HFFc6 (cell line): ENCODE measurements around the gene GATAD2A. TPM values are rescaled to one million over a fixed set of nuclear protein-coding genes. Genes with fewer than 3 reads are reported as not detected.

Source experiments
- DNase-seq: peaks from one replicate; pipeline ENCODE4 v3.0.0-alpha.2; 2018
- H3K27ac Mint-ChIP-seq: 2 replicates; pipeline ENCODE4 v1.8.0; 2020; ENCODE audit warnings: mild to moderate bottlenecking, mixed read lengths
- H3K27me3 Mint-ChIP-seq: 2 replicates; pipeline ENCODE4 v1.8.0; 2021; ENCODE audit warnings: mild to moderate bottlenecking, moderate library complexity, mixed read lengths; ENCODE audit not compliant: insufficient read depth
- H3K36me3 Mint-ChIP-seq: 2 replicates; pipeline ENCODE4 v1.8.0; 2021; ENCODE audit warnings: low read depth, mixed read lengths
- H3K4me1 Mint-ChIP-seq: 2 replicates; pipeline ENCODE4 v1.8.0; 2020; ENCODE audit warnings: low read depth, mixed read lengths
- H3K4me3 Mint-ChIP-seq: 2 replicates; pipeline ENCODE4 v1.8.0; 2020; ENCODE audit warnings: mild to moderate bottlenecking, moderate library complexity, mixed read lengths
- H3K9me3 Mint-ChIP-seq: 2 replicates; pipeline ENCODE4 v1.8.0; 2020; ENCODE audit warnings: mild to moderate bottlenecking, mixed read lengths
- CTCF ChIP-seq: fragments of 200-600 bp; sonication (generic); IDR thresholded peaks from 2 replicates; pipeline ENCODE4 v1.5.0; 2021; ENCODE audit warnings: antibody characterized with exemption, mild to moderate bottlenecking
- total RNA-seq, 6 experiments: library from RNA; stranded (reverse); fragmentation: NEBNext Ultra II Directional; extraction: Animal tissue kit (Norgen Biotek cat#: 25700); gene quantifications; 2 replicates in 1 of 6; 3 replicates in 5 of 6; pipeline ENCODE4 v1.2.3, GENCODE V29; 2021

GATAD2A gene
- total RNA-seq, 6 experiments from 2014 or later = 107 to 123 (median 112) TPM

DNA sequence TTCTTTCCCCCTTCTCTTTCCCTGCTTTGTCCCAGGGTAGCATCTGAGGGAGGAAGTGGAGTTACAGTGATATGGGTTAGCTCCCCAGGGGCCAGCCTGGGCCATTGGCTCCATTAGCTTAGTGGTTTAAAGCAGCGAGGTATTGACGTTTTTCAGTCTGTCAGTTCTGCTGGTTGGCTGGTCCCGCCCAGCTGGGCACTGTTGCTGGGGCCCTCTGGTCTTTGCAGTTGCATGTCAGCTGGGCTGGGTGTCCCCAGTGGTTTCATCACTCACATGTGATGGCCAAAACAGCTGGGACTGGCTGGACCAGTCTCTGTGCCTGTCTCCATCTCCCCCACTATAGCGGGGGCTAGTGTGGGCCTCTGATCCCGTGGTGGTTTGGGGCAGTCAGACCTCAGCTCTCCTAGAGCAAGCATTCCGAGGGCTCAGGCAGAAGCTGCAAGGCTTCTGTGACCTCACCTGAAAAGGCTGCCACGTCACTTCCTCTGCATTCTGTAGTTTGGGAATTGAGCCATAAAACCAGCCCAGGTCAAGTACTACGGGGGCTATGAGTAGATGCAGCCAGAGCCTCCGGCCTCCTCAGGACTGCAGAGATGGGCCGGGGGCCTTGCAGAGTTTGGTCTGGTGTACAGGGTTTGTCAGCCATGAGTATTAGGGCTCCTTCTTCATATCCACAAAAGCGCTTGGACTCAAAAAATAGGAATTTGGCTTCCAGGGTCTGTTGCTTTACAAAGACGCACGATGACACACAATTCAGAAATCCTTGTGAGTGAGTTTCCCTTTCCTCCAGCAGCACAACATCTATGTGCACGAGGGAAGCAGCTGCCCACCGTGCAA, 79.9 kb downstream of the GATAD2A start:
- peaks cover 64% of the 10 kb centered on the region for H3K4me1 Mint-ChIP-seq
- no peak for TF ChIP-seq CTCF
- H3K27me3 Mint-ChIP-seq = peaks cover 4% of the 10 kb centered on the region
- H3K9me3 Mint-ChIP-seq = no peaks in the 10 kb centered on the region
- H3K36me3 Mint-ChIP-seq = no peaks in the 10 kb centered on the region; the same call in 1 of the 2 replicates
- peak overlapping the region; percentile 67 for H3K4me3 Mint-ChIP-seq
- peak; percentile 57 for DNase-seq
- H3K27ac Mint-ChIP-seq = peak overlapping the region; percentile 97

GRCh38 chr19:19485998-19486290, 80.5 kb downstream of the GATAD2A start:
- H3K36me3 Mint-ChIP-seq = no peaks in the 10 kb centered on the region; the same call in 1 of the 2 replicates
- DNase-seq = no peak
- TF ChIP-seq CTCF = no peak
- peak overlapping the region; percentile 97 for H3K27ac Mint-ChIP-seq
- peaks cover 4% of the 10 kb centered on the region for H3K27me3 Mint-ChIP-seq
- peak overlapping the region; percentile 67; the same call in 1 of the 2 replicates for H3K4me3 Mint-ChIP-seq
- no peaks in the 10 kb centered on the region for H3K9me3 Mint-ChIP-seq
- H3K4me1 Mint-ChIP-seq = peaks cover 69% of the 10 kb centered on the region

GRCh38 chr19:19486343-19487076, 81.0 kb downstream of the GATAD2A start:
- H3K27ac Mint-ChIP-seq = peak overlapping the region; percentile 97
- no peaks in the 10 kb centered on the region for H3K9me3 Mint-ChIP-seq
- H3K36me3 Mint-ChIP-seq = no peaks in the 10 kb centered on the region; the same call in 1 of the 2 replicates
- H3K4me1 Mint-ChIP-seq = peaks cover 69% of the 10 kb centered on the region
- H3K4me3 Mint-ChIP-seq = no peak overlapping the region; the same call in 1 of the 2 replicates
- no peak for TF ChIP-seq CTCF
- H3K27me3 Mint-ChIP-seq = peaks cover 3% of the 10 kb centered on the region
- DNase-seq = no peak

- no peaks in the 10 kb centered on the region for H3K9me3 Mint-ChIP-seq
- H3K27me3 Mint-ChIP-seq = peaks cover 3% of the 10 kb centered on the region
- peak overlapping the region; percentile 98 for H3K27ac Mint-ChIP-seq
- DNase-seq = no peak
- no peaks in the 10 kb centered on the region; the same call in 1 of the 2 replicates for H3K36me3 Mint-ChIP-seq
- TF ChIP-seq CTCF = no peak
- H3K4me1 Mint-ChIP-seq = peaks cover 69% of the 10 kb centered on the region
- H3K4me3 Mint-ChIP-seq = no peak overlapping the region
Observed at GRCh38 chr19:19487077-19487949, 81.8 kb downstream of the GATAD2A start.
